Psoas muscle (tissue), 8 donors: ENCODE measurements around the gene CACNA1F. TPM values are rescaled to one million over a fixed set of nuclear protein-coding genes. Genes with fewer than 3 reads are reported as not detected.

Experiments used
- ATAC-seq, 4 donors: fragments of 200-7000 bp; cut with Tn5 transposase; one replicate each; pipeline ENCODE4 v1.9.1; 2020; ENCODE audit warnings: moderate library complexity in 3 of 4, mild to moderate bottlenecking in 2 of 4
- DNase-seq, 2 donors: peaks; one replicate each; pipeline ENCODE4 v3.0.0-alpha.2; 2020
- H3K27ac ChIP-seq: fragments of 200-600 bp; one replicate; pipeline ENCODE4 v1.8.0; 2022
- H3K27me3 ChIP-seq, 3 donors: fragments of 200-600 bp in 1 of 3; one replicate each; pipeline versions ENCODE4 v1.6.1 to v1.8.0; 2013 to 2022; ENCODE audit warnings: low read length in 2 of 3, mild to moderate bottlenecking in 2 of 3, moderate library complexity in 1 of 3; ENCODE audit not compliant: insufficient read depth in 3 of 3
- H3K36me3 ChIP-seq, 2 donors: fragments of 200-600 bp in 1 of 2; one replicate each; pipeline versions ENCODE4 v1.6.1 to v1.8.0; 2013 to 2022; ENCODE audit warnings: low read depth in 1 of 2, mild to moderate bottlenecking in 1 of 2, moderate library complexity in 1 of 2; ENCODE audit not compliant: insufficient read depth in 1 of 2
- H3K4me1 ChIP-seq: fragments of 200-600 bp; one replicate; pipeline ENCODE4 v1.8.0; 2022
- H3K4me3 ChIP-seq: fragments of 200-600 bp; one replicate; pipeline ENCODE4 v1.8.0; 2022; ENCODE audit warnings: mild to moderate bottlenecking
- H3K9me3 ChIP-seq: fragments of 200-600 bp; one replicate; pipeline ENCODE4 v1.8.0; 2022
- CTCF ChIP-seq: fragments of 200-600 bp; IDR thresholded peaks from one replicate; pipeline ENCODE4 v1.8.0; 2022; ENCODE audit warnings: antibody characterized with exemption
- WGBS, 3 donors: extraction: QIAGEN DNeasy Blood & Tissue Kit; methylation state at CpG; one replicate each; pipeline versions ENCODE4 v1.1.6 to v1.1.7; 2013; 5-methylcytosine and 5-hydroxymethylcytosine counted together
- intact Hi-C, 2 donors: fragments of 100-400 bp; cut with DNase I; formaldehyde crosslinking; loops; one replicate each; pipeline versions ENCODE4 v1.11.0 to v1.14.2; 2022
- polyA plus RNA-seq, 3 donors: library from polyadenylated mRNA; stranded (reverse); fragments of 200-250 nt; gene quantifications; one replicate each; pipeline ENCODE4 v1.2.3, GENCODE V29; 2013
- total RNA-seq, 4 donors: library from RNA; stranded (reverse); fragmentation: NEBNext Ultra II Directional in 2 of 4; extraction: Animal tissue kit (Norgen Biotek cat#: 25700) in 2 of 4; gene quantifications; one replicate each; pipeline versions ENCODE4 v1.2.1 to v1.2.4, GENCODE V29; 2021 to 2023
- donor health status: healthy with polysubstance abuse.
- donor health status: DM: no; HTN: no; CAD: no; lungs with moderate emphysema.
- donor health status: Bipolar disorder and iron deficiency.
- donor health status: healthy.
- donor health status: DM: yes; HTN: yes; CAD: no.
- donor health status: DM: no; HTN: no; CAD: no.
- donor health status: DM: no; HTN: no; CAD: no.
- donor health status: DM: yes; HTN: yes; CAD: no.

Gene CACNA1F
- total and polyA plus RNA-seq, 7 donors, result 0.01 to 0.12 (median 0.03) TPM; not detected in 3

- Histone ChIP-seq H3K36me3 (no peaks in the 10 kb centered on the region), H3K4me1 (no peaks in the 10 kb centered on the region), H3K4me3 (no peak overlapping the region), H3K27ac (no peak overlapping the region), H3K9me3 (no peaks in the 10 kb centered on the region), H3K27me3 (peaks cover 0 to 8% (median 0%) of the 10 kb centered on the region in 3 donors)
- TF ChIP-seq CTCF, result no peak
- intact Hi-C loops, result no loop called here
- WGBS, 3 donors, result 47 to 68% (median 62%) methylated on average over 1 of the region's 1 CpG
- DNase-seq (no peak), ATAC-seq (no peak)
Observed at GRCh38 chrX:49262603-49263002, 29.5 kb upstream of the CACNA1F start.

- Histone ChIP-seq H3K4me1 (no peaks in the 10 kb centered on the region), H3K27ac (no peak overlapping the region), H3K4me3 (no peak overlapping the region), H3K36me3 (no peaks in the 10 kb centered on the region), H3K27me3 (peaks cover 0 to 8% (median 0%) of the 10 kb centered on the region in 3 donors), H3K9me3 (no peaks in the 10 kb centered on the region)
- intact Hi-C loops, result no loop called here
- DNase-seq, result no peak
- no peak for TF ChIP-seq CTCF
- 90 to 98% (median 93%) methylated on average over 13 to 17 of the region's 17 CpGs for WGBS, 3 donors
- no peak for ATAC-seq
Observed at GRCh38 chrX:49260221-49260985, 27.3 kb upstream of the CACNA1F start.

- no peaks in the 10 kb centered on the region for H3K4me1 ChIP-seq
- 80 to 89% (median 86%) methylated on average over 5 of the region's 5 CpGs for WGBS, 3 donors
- no peaks in the 10 kb centered on the region for H3K36me3 ChIP-seq
- H3K27me3 ChIP-seq, result peaks cover 0 to 5% (median 0%) of the 10 kb centered on the region in 3 donors
- no peak overlapping the region for H3K27ac ChIP-seq
- no peak overlapping the region for H3K4me3 ChIP-seq
- ATAC-seq, result no peak
- intact Hi-C loops, result no loop called here
- no peak for TF ChIP-seq CTCF
- DNase-seq, result no peak
- H3K9me3 ChIP-seq, result no peaks in the 10 kb centered on the region
Observed at GRCh38 chrX:49258749-49259124, 25.6 kb upstream of the CACNA1F start.

- 65 to 71% (median 70%) methylated on average over 7 to 20 of the region's 20 CpGs for WGBS, 3 donors
- DNase-seq (no peak), ATAC-seq (no peak)
- no peak overlapping the region for H3K27ac ChIP-seq
- H3K4me1 ChIP-seq, result no peaks in the 10 kb centered on the region
- H3K36me3 ChIP-seq, result no peaks in the 10 kb centered on the region
- H3K9me3 ChIP-seq, result no peaks in the 10 kb centered on the region
- no peak overlapping the region for H3K4me3 ChIP-seq
- H3K27me3 ChIP-seq, result peaks cover 0 to 5% (median 0%) of the 10 kb centered on the region in 3 donors
- TF ChIP-seq CTCF, result no peak
- intact Hi-C loops, result no loop called here
Observed at GRCh38 chrX:49257846-49258748, 25.0 kb upstream of the CACNA1F start.
